BJ (cell line): Measurements from ENCODE around the gene DCDC2C. TPM values are rescaled to one million over a fixed set of nuclear protein-coding genes. Genes with fewer than 3 reads are reported as not detected.

Source experiments
- CTCF ChIA-PET: fragments of 350-600 bp; formaldehyde crosslinking; extraction: SDS; loops from one replicate; lab custom pipeline; 2021; ENCODE audit warnings: antibody characterized with exemption, inconsistent platforms; lab: Yijun Ruan, JAX
- POLR2A ChIA-PET: fragments of 300-600 bp; sonication (Branson Sonifier 250); formaldehyde crosslinking; extraction: SDS; loops from one replicate; lab custom pipeline; 2021; ENCODE audit warnings: antibody characterized with exemption; lab: Charles Lee
- DNase-seq: peaks from one replicate; pipeline ENCODE4 v3.0.0-alpha.2; 2011; ENCODE audit warnings: low read depth
- H3K27me3 ChIP-seq: 2 replicates; pipeline ENCODE4 v1.6.0; 2011; ENCODE audit warnings: low read length; ENCODE audit not compliant: control insufficient read depth, insufficient read depth
- H3K36me3 ChIP-seq: 2 replicates; pipeline ENCODE4 v1.5.1; 2011; ENCODE audit warnings: low read length; ENCODE audit not compliant: control insufficient read depth, insufficient read depth
- H3K4me3 ChIP-seq: 2 replicates; pipeline ENCODE4 v1.5.1; 2011; ENCODE audit warnings: low read depth, mild to moderate bottlenecking, control low read depth, low read length
- CTCF ChIP-seq: IDR thresholded peaks from 2 replicates; pipeline ENCODE4 v1.5.1; 2011; ENCODE audit warnings: low read depth, mild to moderate bottlenecking, control low read depth, inconsistent platforms, low read length, moderate library complexity; ENCODE audit not compliant: insufficient read depth
- polyA plus RNA-seq: library from polyadenylated mRNA; depleted of rRNA; stranded (reverse); fragments of >200 nt; gene quantifications from 2 replicates; pipeline ENCODE4 v1.2.3, GENCODE V29; 2011

Gene DCDC2C
- polyA plus RNA-seq, 1 experiment: not detected

GRCh38 chr2:3770724-3771415 lies 67.5 kb downstream of the DCDC2C start:
- Histone ChIP-seq H3K27me3 (no peaks in the 10 kb centered on the region), H3K36me3 (no peaks in the 10 kb centered on the region), H3K4me3 (no peak overlapping the region)
- no peak for DNase-seq
- no peak for TF ChIP-seq CTCF
- CTCF ChIA-PET: no interaction called here
- POLR2A ChIA-PET: no interaction called here

GRCh38 chr2:3771576-3771975 lies 68.2 kb downstream of the DCDC2C start:
- POLR2A ChIA-PET: no interaction called here

GRCh38 chr2:3774336-3774735 lies 71.0 kb downstream of the DCDC2C start:
- DNase-seq: no peak
- H3K36me3 ChIP-seq: no peaks in the 10 kb centered on the region
- TF ChIP-seq CTCF: no peak
- CTCF ChIA-PET: no interaction called here
- no peak overlapping the region for H3K4me3 ChIP-seq
- H3K27me3 ChIP-seq: no peaks in the 10 kb centered on the region
- POLR2A ChIA-PET: no interaction called here

More at GRCh38 chr2:3771576-3771975, 68.2 kb downstream of the DCDC2C start:
- CTCF ChIA-PET: no interaction called here
- DNase-seq: no peak
- TF ChIP-seq CTCF: no peak
- Histone ChIP-seq H3K27me3 (no peaks in the 10 kb centered on the region), H3K36me3 (no peaks in the 10 kb centered on the region), H3K4me3 (no peak overlapping the region)

- no peak for TF ChIP-seq CTCF
- H3K27me3 ChIP-seq: no peaks in the 10 kb centered on the region
- no peak overlapping the region for H3K4me3 ChIP-seq
- CTCF ChIA-PET: no interaction called here
- DNase-seq: no peak
- no peaks in the 10 kb centered on the region for H3K36me3 ChIP-seq
- POLR2A ChIA-PET: no interaction called here
Measured at GRCh38 chr2:3776311-3776710, 72.9 kb downstream of the DCDC2C start.

GRCh38 chr2:3777966-3778365 lies 74.6 kb downstream of the DCDC2C start:
- Histone ChIP-seq H3K36me3 (no peaks in the 10 kb centered on the region), H3K4me3 (no peak overlapping the region), H3K27me3 (no peaks in the 10 kb centered on the region)
- no peak for TF ChIP-seq CTCF
- CTCF ChIA-PET: no interaction called here
- no peak for DNase-seq
- POLR2A ChIA-PET: no interaction called here
